GM21786 (cell line): Measurements from ENCODE around the gene MSI2.
A peak's percentile ranks its signal among the peaks of the same experiment; 100 is the strongest.

ENCODE experiments used
- ATAC-seq: cut with Tn5 transposase; IDR thresholded peaks from one replicate; pipeline ENCODE4 v1.9.1; 2021; ENCODE audit not compliant: unreplicated experiment

The MSI2 gene

DNA sequence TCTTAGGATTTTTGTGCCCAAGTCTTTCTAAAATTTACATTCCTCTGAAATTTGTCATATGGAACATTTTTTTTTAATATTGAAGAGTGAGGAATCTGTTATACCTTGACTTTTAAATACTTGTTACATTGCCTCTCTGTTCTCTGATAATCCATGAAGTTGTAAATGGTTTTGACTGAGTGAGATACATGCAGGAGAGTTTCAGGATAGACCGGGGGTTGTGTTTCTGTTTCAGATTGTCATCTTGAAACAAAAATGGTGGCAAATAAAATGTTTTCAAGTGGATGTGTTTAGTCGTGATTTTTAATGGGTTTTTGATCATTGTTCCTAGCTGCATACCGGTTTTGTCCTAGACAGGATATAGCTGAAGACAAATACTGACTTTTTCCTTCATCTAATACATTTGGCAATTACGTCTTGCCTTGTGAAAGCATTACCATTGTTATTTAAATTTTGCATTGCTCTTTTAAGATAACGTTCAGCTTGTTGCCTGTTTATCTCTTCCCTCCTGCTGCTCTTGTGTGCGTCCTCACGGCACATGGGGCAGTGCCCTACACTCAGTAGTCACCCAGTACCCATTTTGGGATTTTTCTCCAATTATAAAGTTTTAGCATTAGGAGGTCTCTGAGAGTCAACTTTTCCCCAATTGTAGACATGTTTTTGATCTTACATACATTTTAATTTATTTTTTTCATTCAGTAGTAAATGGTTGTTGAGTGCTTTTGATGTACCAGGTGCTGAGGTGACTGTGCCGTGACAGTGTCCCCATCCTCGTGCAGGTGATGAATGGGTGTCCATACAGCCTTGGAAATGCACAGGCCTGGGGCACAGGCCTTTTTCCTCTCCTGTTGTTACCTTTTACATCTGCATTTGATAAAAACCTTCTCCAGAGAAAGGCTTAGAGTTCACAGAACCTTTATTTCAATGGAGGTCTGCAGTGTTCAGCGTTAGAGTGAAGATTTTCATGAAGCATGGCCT lies 169.9 kb downstream of the MSI2 start:
- no peak for ATAC-seq

DNA sequence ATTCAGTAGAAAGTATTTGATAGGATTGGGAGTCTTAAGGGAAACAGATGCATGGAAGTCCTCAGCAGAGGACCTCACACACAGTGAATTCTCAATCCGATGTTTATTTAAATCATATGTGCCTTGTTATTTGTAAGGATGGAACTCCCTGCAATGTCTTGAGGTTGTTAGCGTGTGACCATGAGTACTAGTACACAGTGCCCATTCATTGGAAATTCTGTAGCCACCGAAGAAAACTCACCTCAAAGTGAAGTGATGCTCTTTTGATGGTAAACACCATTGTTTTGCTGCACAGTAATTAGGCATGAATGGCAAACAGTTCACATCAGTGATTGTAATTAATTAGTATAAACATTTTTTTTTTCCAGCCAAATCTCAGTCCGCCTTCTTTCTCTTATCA lies 173.6 kb downstream of the MSI2 start:
- ATAC-seq, result no peak

DNA sequence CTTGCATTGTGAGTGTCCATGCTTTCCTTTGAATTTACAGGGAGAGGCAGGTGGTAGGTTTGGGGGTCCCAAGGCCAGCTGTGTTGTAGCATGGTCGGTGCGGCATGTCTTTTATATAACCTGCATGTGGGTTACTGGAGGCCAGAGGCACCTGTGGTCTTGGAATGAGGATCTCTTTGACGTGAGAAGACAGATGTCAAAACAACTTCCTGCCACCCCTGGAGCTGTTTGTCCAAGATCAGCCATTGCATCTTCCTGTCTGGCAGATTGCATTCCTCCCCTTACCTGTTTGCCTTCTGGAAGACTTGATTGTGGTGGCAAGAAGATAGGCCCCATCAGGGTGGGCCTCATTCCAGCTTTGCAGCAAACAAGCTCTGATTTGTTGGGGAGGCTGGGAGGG lies 175.1 kb downstream of the MSI2 start:
- no peak for ATAC-seq

DNA sequence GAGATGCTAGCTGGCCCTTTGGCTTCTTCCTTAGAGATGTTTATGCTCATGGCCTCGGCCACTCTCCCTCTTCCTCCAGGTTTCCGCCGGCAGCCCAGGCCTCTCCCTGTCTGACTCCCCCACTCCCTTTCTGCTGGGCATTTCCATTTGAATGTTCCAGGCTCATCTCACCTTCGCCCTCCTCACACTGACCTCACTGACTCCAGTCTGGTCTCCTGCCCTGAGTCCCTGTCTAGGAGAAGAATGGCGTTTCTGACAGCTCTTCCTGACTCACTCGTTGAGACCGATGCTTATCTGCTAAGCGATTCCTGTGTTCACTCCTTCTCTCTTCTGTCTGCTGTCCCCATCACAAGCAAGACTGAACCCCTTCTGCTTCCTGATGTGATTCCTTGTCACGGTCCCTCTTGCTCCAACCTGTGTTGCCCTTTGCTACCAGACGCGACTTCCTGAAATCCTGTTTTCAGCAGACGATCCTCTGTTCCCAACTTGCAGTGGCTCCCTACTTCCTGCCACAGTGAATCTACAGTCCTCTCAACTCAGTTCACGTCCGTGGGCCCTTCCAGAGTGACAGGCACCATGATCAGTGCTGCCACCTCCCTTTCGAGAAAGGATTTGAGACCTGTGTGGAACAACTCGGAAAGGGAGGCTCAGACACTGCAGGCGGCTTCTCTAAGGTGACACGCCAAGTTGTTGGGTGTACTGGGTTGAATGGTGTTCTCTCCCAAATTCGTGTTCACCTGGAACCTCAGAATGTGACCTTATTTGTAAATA lies 176.4 kb downstream of the MSI2 start:
- no peak for ATAC-seq

DNA sequence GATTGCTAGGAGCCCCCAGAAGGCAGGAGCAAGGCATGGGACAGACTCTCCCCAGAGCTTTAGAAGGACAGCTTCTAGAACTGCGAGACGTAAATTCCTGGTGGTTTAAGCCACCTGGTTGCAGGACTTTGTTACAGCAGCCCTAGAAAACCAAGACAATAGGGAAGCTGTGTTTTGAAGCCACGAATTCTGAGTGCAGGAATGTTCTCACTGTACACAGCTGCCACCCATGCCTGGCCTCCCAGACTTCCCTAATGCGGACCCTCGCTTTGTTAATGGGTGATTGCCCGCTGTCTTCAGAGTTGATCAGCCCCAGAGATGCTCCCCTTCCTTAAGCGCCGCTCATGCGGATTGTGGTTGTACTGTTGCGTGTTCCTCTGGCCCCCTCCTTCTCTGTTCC lies 177.1 kb downstream of the MSI2 start:
- ATAC-seq, result no peak

DNA sequence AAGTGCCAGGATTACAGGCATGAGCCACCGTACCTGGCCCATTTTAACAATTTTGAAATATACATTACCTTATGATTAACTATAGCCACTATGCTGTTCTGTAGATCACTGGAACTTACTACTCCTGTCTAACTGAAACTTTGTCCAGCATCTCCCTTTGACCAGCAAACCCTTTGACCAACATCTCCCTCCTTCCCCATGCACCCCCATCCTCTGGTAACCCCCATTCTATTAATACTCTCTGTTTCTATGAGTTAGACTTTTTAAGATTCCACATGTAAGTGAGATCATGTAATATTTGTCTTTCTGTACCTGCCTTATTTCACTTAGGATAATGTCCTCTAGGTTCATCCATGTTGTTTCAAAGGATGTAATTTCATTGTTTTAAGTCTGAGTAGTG lies 178.0 kb downstream of the MSI2 start:
- no peak for ATAC-seq

DNA sequence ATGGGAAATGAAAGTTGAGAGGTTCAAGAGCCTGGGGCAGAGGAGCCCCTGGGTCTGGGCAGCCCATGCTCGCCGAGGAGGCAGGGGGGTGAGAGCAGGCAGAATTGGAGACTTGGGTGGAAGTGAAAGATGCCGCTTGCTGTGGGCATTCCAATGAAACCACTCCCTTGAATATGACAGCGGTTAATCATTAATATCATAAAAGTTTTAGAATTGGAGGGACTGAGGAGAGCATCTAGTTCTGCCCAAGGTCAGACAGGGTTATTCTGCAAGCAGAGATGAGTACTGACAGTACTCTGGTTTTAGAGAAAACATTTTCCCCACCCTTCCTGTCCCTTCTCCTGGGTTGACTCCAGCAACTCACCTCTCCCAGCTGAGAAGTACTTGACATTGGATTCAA lies 180.2 kb downstream of the MSI2 start:
- ATAC-seq, result no peak

DNA sequence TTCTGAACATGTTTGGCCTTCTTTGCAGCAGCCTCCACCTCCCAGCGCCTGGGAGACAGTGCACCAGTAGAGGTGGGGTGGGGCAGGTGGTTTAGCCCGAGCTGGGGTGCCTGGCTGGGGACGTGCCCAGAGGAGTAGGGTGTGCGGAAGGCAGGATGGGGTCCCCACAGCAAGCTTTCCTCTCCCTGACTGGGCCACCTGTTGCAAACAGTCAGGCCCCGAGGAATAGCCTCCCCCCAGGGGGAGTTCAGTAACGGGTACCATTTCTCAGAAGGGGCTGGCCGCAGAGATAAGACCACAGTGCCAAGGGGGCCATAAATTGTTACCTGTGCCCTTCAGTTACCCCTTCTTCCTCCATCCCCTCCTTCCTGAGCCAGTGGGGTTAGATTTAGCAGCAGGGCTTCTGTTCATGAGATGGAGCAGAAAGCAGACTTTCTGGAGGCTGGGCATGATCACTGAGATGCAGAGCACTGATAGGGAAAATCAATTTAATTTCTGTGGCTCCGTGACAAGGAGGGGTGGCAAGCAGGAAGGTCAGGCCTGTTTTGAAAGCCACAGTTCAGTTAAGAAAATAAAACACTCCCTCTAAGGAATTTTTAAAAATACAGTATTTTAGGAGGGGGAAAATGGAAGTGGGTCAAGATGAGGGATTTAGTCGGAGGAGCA lies 181.9 kb downstream of the MSI2 start:
- no peak for ATAC-seq

DNA sequence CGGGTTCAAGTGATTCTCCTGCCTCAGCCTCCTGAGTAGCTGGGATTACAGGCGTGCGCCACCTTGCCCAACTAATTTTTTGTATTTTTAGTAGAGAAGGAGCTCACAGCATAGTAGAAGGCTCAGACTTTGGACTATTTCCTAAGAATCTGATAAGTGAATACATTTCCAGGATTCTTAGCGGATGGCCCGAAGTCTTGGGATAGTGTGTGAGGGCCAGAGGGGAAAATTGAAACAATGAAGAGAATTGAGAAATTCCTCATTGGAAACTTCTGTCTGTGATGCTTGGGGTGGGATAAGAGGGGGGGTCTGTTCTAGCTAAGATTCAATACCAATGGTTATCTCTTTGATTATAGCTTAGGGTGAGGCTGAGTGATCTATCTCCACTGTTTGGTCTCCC lies 183.3 kb downstream of the MSI2 start:
- no peak for ATAC-seq

DNA sequence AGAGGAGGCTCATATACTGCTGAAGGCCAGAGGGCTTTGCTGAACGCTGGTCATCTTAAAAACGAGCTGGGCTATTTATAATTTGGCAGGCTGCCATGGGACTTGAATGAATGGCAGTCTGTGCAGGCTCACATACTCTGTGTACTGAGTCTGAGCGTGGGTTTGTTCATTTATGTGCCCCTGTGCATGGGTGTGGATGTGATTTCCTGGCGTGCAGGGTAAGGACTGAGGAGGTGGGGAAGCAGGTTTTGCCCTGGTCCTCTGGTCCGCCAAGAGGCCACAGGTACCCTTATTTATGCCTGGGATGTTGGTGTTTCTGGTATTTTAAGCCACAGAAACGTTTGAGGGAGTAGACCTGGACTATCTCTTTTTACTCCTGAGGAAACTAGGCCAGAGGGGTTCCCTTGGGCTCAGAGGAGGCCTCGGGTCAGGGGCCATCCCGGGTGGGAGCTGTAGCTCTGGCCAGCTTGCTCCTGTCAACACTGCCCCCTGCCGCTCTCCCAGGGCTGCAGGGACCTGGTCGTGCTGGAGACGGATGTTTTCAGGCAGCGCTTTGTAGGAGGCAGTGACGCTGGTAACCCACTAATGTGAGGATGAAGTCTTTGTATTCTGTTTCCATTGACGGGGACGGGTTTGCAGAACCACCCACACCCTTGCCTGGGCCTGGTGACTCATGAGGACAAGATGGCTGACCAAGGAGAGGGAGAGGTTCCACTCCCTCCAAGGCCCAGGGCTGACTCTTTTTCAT lies 184.4 kb downstream of the MSI2 start:
- ATAC-seq, result peak; percentile 38

DNA sequence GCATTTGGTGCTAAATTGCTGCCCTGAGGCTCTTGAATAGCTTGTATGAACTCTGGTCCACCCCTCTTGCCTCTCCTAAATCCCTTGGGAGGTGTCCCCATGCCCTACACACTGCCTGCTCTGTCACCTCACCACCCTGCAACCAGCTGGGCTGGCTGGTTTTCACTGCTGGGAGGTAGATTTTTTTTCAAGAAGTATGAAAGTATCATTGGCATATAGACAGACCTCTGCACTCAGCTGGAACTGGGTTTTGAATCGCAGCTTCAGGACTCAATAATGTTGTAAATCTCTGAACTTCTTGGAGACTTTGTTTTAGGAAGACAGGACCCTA lies 184.9 kb downstream of the MSI2 start:
- peak; percentile 37 for ATAC-seq

DNA sequence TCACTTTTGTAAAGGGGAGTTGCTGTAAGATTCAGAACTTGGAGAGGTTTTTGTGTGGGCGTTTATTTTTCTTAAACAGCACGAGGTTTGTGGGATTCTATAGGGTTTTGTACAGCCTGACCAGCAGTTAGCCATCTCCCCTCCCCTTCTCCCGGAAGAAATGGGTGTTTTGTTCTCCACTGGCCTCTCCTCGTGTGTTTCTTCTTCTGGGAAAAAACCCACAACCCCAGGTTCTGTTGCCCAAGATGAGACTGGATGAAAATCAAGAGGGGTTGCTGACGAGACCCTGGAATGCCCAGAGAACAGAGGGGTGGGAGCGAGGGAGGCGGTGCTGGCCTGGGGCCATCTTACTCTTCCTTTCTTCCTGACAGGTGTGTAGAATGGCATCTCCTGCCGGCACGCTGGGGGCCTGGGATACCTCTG lies 186.1 kb downstream of the MSI2 start:
- ATAC-seq, result no peak

DNA sequence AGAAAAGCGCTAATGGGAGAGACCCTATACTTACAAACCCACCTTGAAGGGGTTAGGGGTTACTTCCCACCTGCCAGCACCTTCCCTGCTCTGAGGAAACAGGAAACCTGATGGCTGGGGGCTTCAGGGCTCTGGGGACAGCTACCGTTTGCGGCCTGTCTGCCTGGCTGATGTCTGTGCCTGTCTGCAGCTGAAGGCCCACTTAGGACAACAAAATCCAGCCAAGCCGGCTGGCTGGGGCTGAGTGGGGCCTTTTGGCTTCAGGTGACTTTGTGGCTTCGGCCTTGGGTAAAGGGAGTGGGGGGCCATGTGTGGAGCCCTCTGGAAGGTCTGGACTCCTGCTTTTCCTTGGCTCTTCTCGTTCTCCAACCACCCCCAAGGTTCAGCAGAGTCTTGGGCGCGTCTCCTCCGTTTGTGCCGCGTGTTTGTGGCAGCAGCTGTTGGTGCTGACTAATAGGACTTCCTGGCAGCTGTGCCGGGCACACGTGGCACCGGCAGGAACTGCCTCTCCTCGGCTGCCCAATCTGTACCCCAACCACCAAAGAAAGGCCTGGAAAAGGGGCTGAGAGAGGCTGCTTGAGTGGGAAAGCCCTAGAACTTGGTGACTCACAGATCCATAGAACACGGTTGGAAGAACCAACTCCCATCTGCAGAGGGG lies 186.7 kb downstream of the MSI2 start:
- ATAC-seq, result no peak

DNA sequence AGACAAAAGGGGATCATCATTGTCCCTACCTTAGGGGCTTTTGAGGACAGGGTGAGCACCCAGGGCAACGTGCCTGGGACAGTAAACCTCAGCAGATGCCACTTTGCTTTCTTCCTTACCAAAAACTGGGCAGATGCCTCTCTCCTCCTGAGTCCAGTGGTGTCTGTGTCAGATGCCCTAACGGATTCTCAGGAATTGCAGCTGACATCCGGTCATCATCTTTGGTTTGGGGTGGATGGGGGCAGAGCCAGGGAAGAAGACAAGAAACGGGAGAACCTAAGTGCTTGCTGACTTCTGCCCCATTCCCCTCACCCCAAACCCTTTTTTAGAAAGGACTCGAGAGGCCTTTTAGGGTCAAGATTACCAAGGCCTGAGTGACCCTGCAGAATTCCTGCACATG lies 187.5 kb downstream of the MSI2 start:
- ATAC-seq, result no peak

DNA sequence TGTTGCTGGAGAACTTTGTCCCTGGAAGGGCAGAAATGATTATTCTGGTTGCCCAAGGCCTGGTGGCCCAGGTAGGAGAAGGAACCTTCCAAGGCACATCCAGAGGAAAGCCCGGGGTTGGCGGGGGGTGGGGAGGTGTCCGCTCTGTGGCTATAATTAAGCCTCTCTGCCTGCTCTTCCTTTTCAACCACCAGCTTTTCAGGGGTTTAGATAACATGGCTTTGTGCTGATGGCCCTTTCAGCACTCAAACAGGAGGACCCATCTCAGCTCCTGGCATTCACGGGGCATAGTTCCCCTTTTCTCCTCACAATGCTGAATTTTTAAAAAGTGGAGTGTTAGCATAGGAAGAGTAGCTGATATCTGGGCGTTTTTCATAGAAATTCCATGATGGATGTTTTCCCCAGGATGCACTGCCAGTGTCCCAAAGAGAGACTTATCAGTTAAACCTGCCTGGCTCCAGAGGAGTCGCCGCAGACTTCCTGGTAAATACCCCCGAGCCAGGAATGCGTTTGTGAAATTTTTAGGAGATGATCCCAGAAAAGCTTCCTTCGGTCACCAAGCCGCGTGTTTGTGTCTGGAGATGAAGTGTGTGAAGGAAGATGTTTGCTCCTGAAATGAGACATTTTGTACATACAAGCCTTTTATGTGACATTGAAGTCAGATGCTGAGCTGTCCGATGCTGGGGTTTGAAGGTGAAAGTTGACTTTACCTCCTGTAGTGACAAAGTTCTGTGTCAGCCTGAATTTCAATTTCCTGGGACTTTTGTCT lies 188.5 kb downstream of the MSI2 start:
- no peak for ATAC-seq

DNA sequence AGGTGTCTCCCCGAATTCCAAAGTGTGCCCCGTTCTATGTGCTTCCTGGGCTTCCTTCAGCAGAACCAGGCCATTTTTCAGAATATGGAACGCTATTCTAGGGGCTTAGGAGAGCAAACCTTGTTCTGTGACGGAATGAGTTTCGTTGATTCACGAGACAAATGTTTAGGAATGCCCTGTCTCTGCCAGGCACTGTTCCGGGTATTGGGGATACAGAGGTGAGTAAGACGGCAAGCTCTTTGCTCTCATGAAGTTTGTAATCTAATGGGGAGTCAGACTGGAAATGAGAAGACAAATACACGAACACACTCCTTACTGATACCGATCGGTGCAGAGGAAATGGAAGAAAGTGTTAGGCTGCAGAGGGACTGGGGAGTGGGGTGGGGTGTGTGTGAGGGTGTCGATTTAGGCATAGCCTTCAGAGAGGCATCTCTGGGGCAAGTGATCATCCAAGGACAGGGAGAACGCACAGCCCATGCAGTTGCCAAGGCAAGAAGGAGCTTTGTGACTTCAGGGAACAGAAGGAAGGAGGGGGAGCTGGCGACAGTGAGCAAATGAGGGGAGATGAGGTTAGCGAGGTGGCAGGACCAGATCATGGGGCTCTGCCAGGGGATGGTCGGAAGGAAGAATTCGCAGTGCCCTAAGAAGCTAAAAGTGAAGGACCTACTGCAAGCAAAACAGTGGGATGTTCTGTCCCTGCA lies 189.6 kb downstream of the MSI2 start:
- ATAC-seq, result no peak

DNA sequence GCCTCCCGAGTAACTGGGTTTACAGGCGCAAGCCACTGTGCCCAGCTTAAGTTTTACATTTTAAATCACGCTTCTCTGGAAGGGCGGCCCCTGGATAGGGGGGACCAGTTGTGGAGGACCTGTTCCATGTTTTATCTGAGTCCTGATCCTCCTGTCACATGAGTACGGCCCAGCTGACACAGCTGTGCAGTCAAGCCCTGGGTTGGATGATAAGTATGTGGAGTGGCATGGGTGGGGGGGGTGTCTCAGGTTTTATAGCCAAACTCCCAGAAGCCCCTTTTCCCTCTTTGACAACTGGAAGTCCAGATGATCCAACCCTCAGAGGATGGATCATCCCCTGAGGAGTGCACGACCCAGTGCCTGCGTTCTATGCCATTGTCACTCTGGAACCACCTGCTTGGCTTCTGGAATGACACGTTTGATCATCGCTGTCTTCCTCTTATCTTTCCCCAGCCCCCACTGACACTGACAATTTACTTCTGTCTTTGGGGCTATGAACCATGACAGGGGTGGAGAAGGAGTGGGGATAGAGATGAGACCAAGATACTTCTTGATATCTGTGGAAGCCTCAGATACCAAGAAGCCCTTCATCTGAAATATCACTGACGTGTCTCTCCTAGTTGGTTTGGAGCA lies 191.2 kb downstream of the MSI2 start:
- no peak for ATAC-seq

DNA sequence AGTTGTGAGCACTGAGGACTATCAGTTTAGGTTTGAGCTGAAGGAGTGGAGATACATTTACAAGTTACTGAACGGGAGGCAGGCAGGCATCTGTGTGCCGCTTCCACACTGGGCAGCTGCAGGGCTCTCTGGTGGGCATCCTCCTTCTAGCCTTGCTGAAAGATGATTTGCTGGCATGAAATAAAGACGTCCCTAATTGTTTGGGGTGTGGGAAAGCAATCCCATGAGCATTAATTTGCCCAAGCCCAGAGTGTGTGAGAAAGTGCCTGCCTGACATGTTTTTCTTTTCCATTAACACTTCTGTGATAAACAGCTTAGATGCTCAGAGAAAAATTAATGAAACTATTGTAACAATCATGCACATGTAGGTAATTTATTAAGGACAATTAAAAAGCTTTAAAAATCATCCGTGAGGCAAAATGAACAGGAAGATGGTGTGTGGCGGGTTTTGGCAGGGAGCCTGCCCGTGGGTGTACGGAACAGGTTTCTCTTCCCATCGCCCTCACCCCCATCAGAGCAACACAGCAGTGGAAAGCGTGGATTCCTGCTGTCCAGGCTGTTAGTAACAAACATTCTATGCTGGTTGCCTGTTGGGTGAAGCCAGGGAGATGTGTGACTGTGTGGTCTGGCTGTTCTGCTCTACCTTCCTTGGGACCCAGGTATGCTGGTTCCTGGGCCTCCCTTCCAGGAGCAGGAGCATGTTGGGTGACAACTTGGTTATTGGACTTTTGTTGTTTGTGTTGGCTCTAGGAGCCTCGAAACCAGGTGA lies 191.9 kb downstream of the MSI2 start:
- no peak for ATAC-seq
